ENCODE results near the gene OLIG3. TPM values are rescaled to one million over a fixed set of nuclear protein-coding genes. Genes with fewer than 3 reads are reported as not detected.

OLIG3 gene
- total and polyA plus RNA-seq, 2 of the 8 experiments (the other 6 are each of a cell fraction or from before 2014, with no cell fraction given) = 0.60 to 1.3 TPM

- Histone ChIP-seq H3K27ac (ENCODE audit: low read depth, low read length) (no peak overlapping the region), H4K5ac (ENCODE audit: insufficient read length, low read depth, low read length) (no peak overlapping the region), H3K23ac (ENCODE audit: insufficient read length) (no peak overlapping the region), H3K56ac (replicated peaks; ENCODE audit: insufficient read length, low read depth, low read length) (no peak overlapping the region), H3K18ac (ENCODE audit: extremely low read depth, low read length) (peak overlapping the region; percentile 35; the same call in 1 of the 2 replicates), H3K79me1 (ENCODE audit: low read depth, low read length) (no peaks in the 10 kb centered on the region), H3K23me2 (ENCODE audit: low read depth, low read length) (no peaks in the 10 kb centered on the region), H2AK5ac (ENCODE audit: low read depth, low read length) (no peak overlapping the region), H3K36me3 (ENCODE audit: control insufficient read depth in 2 of 4, insufficient read depth in 4 of 4, low read length in 3 of 4) (no peaks in the 10 kb centered on the region), H3K4me3 (ENCODE audit: extremely low read depth in 1 of 4, insufficient read depth in 2 of 4, low read depth in 3 of 4, low read length in 4 of 4) (peak overlapping the region in 2 of 4 experiments; percentile 6 to 25; a peak in 3 of 8 replicates), H2BK5ac (ENCODE audit: low read depth, low read length) (no peak overlapping the region; the same call in 1 of the 2 replicates), H3K79me2 (ENCODE audit: control insufficient read depth in 1 of 2, insufficient read depth in 2 of 2, low read length in 2 of 2) (no peaks in the 10 kb centered on the region), H3K27me3 (replicated peaks in 1 of 4; ENCODE audit: control insufficient read depth in 3 of 4, extremely low read depth in 1 of 4, insufficient read depth in 3 of 4, low read length in 3 of 4) (peaks cover 0 to 3% (median 0%) of the 10 kb centered on the region in 4 experiments; a peak in 3 of 7 replicates), H2AFZ (ENCODE audit: low read length) (0 out of 2 replicates have a peak overlapping the region, but pooled peaks have one; percentile 29), H3K4ac (replicated peaks; ENCODE audit: insufficient read length, low read depth, low read length) (no peak overlapping the region), H2BK120ac (replicated peaks; ENCODE audit: low read depth, low read length) (no peak overlapping the region), H3K4me1 (replicated peaks in 1 of 4; ENCODE audit: control insufficient read depth in 3 of 4, insufficient read depth in 4 of 4, low read length in 3 of 4) (peaks cover 3 to 12% (median 8%) of the 10 kb centered on the region in 4 experiments; a peak in 3 of 7 replicates), H4K8ac (ENCODE audit: extremely low read depth, insufficient read depth, low read length) (no peak overlapping the region), H3K4me2 (ENCODE audit: insufficient read depth in 1 of 2, low read depth in 2 of 2, low read length in 2 of 2) (peak overlapping the region; percentile 56 to 62), H2BK15ac (ENCODE audit: low read length) (no peak overlapping the region; the same call in 1 of the 2 replicates), H3K14ac (ENCODE audit: insufficient read length) (no peak overlapping the region), H2BK20ac (ENCODE audit: low read length) (0 out of 2 replicates have a peak overlapping the region, but pooled peaks have one; percentile 6), H4K20me1 (replicated peaks in 1 of 2; ENCODE audit: control insufficient read depth in 1 of 2, insufficient read depth in 2 of 2, low read length in 2 of 2) (no peaks in the 10 kb centered on the region), H2BK12ac (ENCODE audit: low read depth, low read length) (0 out of 2 replicates have a peak overlapping the region, but pooled peaks have one; percentile 3), H3K9ac (replicated peaks in 1 of 4; ENCODE audit: extremely low read depth in 1 of 4, low read depth in 3 of 4, low read length in 3 of 4) (no peak overlapping the region), H4K91ac (replicated peaks; ENCODE audit: insufficient read length, low read length) (no peak overlapping the region), H3K9me3 (ENCODE audit: insufficient read depth in 2 of 2, low read depth in 1 of 2, low read length in 1 of 2) (no peaks in the 10 kb centered on the region)
- FAIRE-seq (peak; percentile 60), DNase-seq (ENCODE audit: low read depth in 1 of 2, low spot score in 2 of 2) (peak in 1 of 2 experiments; percentile 62)
- TF ChIP-seq SIN3A (conservative IDR thresholded peaks at IDR 0.05 in 1 of 2, IDR thresholded peaks at IDR 0.05 in 1 of 2; ENCODE audit: low read depth in 1 of 2, low read length in 2 of 2) = 0 out of 4 replicates have a peak, but pooled peaks of 1 of the 2 experiments have one; percentile 31
- TF ChIP-seq ASH2L (IDR thresholded peaks at IDR 0.05; ENCODE audit: low read length) = peak; percentile 32
- TF ChIP-seq E2F6 (IDR thresholded peaks at IDR 0.05) = no peak
- no peak for TF ChIP-seq TBP (IDR thresholded peaks at IDR 0.05; ENCODE audit: low read depth, low read length)
- ChIA-PET POLR2A (ENCODE audit: partially characterized antibody) (interaction anchor here (0.8 kb wide), 1 partner anchor 19 kb away, joined by 3 read pairs; the partner anchor contains the start of gene OLIG3), CTCF (ENCODE audit: partially characterized antibody) (interaction anchor here (0.9 to 1.7 kb wide), 10 partner anchors 9 to 127 kb away, joined by 3 to 15 read pairs (median 4); no protein-coding TSS in a partner anchor)
- WGBS, 2 experiments (ENCODE audit: extremely low coverage in 1 of 2, insufficient coverage in 1 of 2, insufficient read length in 1 of 2, insufficient replicate concordance in 2 of 2, low coverage in 1 of 2, low lambda C conversion rate in 2 of 2, missing lambda C conversion rate in 1 of 2) = 27% methylated on average over 14 of the region's 14 CpGs; no CpG with 5 or more reads in 1 of the 2 experiments
Observed at GRCh38 chr6:137512757-137513605, 18.8 kb upstream of the OLIG3 start.
